ENCODE results near the gene TRIAP1.
"Not testable (repeated sequence)": the region's sequence is repeated elsewhere in the genome, so short reads cannot be mapped to it uniquely, and the experiment has no call there.

DNA sequence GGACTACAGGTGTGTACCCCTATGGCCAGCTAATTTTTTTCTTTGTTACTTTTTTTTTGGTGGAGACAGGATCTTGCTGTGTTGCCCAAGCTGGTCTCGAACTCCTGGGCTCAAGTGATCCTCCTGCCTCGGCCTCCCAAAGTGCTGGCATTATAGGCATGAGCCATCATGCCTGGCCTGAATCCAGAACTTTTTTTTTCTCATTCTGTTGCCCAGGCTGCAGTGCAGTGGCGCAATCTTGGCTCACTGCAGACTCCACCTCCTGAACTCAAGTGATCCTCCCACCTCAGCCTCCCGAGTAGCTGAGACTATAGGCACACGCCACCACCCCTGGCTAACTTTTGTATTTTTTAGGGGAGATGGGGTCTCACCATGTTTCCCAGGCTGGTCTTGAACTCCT lies 6.3 kb upstream of the TRIAP1 start:
- TF ChIP-seq, protein P1, sequence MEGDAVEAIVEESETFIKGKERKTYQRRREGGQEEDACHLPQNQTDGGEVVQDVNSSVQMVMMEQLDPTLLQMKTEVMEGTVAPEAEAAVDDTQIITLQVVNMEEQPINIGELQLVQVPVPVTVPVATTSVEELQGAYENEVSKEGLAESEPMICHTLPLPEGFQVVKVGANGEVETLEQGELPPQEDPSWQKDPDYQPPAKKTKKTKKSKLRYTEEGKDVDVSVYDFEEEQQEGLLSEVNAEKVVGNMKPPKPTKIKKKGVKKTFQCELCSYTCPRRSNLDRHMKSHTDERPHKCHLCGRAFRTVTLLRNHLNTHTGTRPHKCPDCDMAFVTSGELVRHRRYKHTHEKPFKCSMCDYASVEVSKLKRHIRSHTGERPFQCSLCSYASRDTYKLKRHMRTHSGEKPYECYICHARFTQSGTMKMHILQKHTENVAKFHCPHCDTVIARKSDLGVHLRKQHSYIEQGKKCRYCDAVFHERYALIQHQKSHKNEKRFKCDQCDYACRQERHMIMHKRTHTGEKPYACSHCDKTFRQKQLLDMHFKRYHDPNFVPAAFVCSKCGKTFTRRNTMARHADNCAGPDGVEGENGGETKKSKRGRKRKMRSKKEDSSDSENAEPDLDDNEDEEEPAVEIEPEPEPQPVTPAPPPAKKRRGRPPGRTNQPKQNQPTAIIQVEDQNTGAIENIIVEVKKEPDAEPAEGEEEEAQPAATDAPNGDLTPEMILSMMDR (IDR thresholded peaks at IDR 0.05) = not testable (repeated sequence)
- not testable (repeated sequence) for TF ChIP-seq POLR2A (IDR thresholded peaks at IDR 0.05)

Measured in esophagus squamous epithelium (tissue), 4 donors.